Cardiac fibroblast (primary cell): Measurements from ENCODE around the gene NPR3.
A peak's percentile ranks its signal among the peaks of the same experiment; 100 is the strongest.

Source experiments
- DNase-seq, 2 donors: peaks; one replicate each; pipeline versions ENCODE4 v3.0.0 to v3.0.0-alpha.2; 2010; ENCODE audit warnings: low read depth in 2 of 2
- H3K4me3 ChIP-seq, 2 donors: replicated peaks in 1 of 2; 1 replicate in 1 of 2; 2 replicates in 1 of 2; pipeline ENCODE4 v1.5.1; 2011; ENCODE audit warnings: low read depth in 2 of 2, low read length in 2 of 2, mild to moderate bottlenecking in 2 of 2, moderate library complexity in 1 of 2
- TF ChIP-seq, protein P1 (sequence below): IDR thresholded peaks from one replicate; pipeline ENCODE4 v1.5.1; 2011; ENCODE audit warnings: low read depth, mild to moderate bottlenecking, low read length, inconsistent platforms

NPR3 gene

GRCh38 chr5:32711362-32711680 is 200 bp downstream of the NPR3 start:
- H3K4me3 ChIP-seq = peak overlapping the region; percentile 41 to 64
- TF ChIP-seq, protein P1, sequence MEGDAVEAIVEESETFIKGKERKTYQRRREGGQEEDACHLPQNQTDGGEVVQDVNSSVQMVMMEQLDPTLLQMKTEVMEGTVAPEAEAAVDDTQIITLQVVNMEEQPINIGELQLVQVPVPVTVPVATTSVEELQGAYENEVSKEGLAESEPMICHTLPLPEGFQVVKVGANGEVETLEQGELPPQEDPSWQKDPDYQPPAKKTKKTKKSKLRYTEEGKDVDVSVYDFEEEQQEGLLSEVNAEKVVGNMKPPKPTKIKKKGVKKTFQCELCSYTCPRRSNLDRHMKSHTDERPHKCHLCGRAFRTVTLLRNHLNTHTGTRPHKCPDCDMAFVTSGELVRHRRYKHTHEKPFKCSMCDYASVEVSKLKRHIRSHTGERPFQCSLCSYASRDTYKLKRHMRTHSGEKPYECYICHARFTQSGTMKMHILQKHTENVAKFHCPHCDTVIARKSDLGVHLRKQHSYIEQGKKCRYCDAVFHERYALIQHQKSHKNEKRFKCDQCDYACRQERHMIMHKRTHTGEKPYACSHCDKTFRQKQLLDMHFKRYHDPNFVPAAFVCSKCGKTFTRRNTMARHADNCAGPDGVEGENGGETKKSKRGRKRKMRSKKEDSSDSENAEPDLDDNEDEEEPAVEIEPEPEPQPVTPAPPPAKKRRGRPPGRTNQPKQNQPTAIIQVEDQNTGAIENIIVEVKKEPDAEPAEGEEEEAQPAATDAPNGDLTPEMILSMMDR = no peak
- no peak for DNase-seq

GRCh38 chr5:32711681-32712480 is 760 bp downstream of the NPR3 start:
- TF ChIP-seq, protein P1 = no peak
- DNase-seq = peak; percentile 30 to 61
- peak overlapping the region; percentile 41 to 64 for H3K4me3 ChIP-seq

DNA sequence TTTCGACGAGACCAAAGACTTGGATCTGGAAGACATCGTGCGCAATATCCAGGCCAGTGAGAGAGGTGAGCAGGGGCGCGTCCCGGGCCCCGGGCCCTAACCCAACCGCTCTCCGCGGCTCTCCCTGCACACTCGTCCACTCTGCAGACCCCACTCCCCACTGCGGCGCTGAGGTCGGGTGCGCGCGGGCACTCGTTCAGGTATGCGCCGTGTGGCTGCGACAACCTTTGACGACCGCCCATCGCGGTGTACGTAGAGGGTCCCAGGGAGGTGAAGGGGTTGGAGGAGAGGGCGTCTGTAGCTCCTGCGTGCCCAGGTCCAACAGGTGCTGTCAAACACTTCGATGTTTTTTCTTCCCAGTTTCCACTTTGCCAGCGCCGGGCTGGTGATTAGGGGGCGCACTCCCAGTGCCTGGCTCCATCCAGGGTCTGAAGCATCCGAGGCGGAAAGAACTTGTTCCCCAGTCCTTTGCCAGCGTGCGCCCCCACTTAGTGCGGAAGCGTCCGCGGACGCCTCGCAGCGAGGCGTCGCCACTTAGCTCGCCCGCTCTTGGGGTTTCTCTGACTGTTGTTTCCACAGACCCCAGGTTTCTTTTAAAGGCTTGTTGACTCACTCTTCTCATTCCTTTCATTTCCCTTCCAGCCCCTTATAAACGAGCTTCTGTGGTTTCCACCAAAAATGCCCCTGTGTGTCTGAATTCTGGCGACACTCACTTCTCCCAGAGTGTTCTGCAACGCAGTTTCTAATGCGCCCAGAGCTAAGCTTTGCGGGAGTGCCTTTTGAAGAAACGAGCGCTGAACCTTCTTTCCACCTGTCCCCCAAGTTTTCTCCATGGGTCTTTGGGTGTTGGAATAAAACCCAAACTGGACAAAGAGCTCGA is 1.6 kb downstream of the NPR3 start:
- TF ChIP-seq, protein P1 = peak; percentile 12
- peak overlapping the region; percentile 41 to 64 for H3K4me3 ChIP-seq
- DNase-seq = peak in 1 of 2 donors; percentile 43

DNA sequence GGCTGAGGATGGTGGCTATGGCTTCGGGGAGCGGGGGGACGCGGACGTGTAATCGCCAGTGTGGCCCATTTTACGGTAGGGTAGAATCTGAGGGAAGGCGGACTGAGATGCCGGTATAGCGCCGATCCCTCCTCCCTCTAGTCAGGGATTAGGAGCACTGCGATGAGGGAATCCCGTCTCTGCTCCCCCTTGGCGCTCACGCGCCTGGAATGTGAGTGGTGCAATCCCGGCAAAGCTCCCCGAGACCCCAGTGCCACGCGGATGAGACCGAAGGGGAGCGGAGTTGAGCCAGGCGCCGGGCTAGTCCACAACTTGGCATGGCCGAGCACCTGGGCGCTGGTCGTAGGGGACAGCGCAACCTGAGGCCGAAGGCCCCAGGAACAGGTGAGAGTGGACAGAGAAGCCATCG is 2.2 kb downstream of the NPR3 start:
- peak overlapping the region; percentile 41 to 64 for H3K4me3 ChIP-seq
- DNase-seq = peak in 1 of 2 donors; percentile 25
- TF ChIP-seq, protein P1 = no peak

DNA sequence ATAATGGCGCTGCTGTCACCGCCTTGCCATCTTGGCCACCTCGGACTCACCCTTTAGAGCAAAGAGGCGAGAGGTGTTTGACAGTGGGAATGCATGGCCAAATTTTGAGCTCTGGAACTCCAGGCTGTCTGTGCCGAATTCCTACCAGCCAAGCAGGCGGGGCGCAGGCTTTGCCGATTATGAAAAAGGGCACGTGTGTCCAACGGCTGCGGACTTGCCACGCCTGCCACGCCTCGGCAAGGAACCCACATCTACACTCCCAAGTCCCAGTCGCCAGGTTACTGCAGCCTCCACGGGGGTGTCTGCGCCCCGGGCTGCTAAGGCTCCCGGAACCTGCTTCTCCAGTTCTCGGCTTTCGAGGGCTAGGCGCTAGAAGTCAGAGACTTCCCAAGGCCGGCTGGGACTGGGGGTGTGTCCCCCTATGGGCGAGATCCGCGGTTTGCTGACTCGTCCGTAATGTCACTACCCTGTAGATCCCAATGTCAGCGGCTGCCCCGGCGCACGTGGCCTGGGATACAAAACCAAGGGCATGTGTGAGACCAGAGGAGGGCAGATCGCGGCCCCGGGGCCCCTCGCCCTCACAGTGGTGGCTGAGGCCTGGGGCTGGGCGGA is 2.8 kb downstream of the NPR3 start:
- peak; percentile 13 to 53 for DNase-seq
- TF ChIP-seq, protein P1 = peak; percentile 2
- H3K4me3 ChIP-seq = peak overlapping the region; percentile 21 to 64

DNA sequence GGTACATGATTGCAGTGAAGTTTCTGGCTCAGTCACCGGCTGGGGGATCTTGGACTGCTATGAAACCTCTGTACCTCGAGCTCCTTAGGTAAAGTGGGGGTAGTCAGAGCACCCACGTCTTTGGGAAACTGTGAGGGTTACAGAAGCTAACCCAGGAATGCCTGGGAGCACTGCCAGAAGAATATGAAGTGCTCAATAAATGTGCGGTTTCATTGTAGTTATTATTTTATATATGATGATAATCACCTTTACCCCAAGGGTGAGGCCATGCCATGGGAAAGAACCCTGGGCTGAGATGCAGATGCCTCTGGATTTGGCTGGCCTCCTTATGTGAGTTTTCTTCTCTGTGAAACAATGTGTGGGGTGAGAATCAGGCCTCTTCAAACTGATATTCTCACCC is 3.7 kb downstream of the NPR3 start:
- TF ChIP-seq, protein P1 = no peak
- H3K4me3 ChIP-seq = no peak overlapping the region
- peak in 1 of 2 donors; percentile 46 for DNase-seq
